Stimulated activated CD8-positive, alpha-beta memory T cell treated with anti-CD3 and anti-CD28 coated beads, Interleukin-7, amount 100 ng/mL, for 4 hours (primary cell): Measurements from ENCODE around the gene ZNF536.

ENCODE experiments used
- DNase-seq, 2 donors: peaks; one replicate each; pipeline ENCODE4 v3.0.0-alpha.2; 2020; ENCODE audit warnings: low read depth in 2 of 2

The ZNF536 gene

DNA sequence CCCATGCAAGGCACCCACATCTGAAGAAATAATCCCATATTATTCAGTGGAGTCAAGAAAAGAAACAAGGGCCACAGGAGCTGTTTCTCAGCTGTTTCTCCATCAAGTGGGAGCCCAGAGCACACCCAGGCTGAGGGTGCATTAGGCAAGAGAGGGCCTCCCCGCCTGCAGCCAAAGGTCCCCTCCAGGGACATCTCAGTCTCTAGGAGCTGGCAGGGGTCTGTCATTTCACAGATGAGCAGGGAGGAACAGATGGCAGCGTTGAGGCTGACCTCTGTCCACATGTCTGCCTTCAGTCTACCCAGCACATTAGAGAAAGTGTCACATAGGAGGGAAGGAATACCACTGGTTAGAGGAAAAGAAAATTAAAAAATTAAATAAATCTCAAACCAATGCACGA, 157.7 kb downstream of the ZNF536 start:
- no peak for DNase-seq

DNA sequence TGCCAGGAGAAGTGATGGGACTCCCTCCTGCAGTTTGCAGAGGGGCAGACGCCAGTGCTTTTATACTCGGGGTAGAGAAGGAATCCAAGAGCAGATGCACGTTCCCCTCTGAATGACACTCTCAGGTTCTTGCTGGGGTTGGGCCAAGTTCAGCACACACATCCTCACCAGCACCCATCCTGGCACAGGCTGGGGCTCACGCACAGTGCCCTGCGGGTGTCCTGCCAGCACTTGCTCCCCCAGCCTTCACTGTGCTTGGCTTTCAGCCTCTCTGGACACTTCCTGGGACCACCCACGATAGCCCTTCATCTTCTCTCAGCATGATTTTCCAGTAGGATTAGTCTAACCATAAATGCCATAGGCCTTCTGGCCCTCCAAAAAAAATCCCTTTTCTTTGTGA, 158.6 kb downstream of the ZNF536 start:
- no peak for DNase-seq

DNA sequence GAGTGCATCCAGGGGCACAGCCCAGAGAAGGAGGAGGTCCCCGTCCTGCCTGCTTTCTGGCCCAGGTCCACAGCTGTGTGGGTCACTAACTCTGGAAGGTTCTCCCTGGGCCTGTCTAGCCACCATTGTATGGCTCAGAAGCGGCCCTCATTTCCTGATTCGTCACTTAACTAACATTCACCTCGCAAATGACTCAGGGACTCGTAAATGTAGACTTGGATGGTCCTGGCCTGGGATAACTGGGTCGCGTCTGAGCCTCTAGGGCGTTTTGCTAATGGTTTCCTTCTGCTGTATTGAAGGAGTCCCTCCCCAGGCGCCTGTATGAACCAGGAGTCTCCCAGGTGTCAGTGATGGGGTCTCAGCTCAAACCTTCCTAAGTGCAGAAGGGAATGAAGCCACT, 162.8 kb downstream of the ZNF536 start:
- no peak for DNase-seq

DNA sequence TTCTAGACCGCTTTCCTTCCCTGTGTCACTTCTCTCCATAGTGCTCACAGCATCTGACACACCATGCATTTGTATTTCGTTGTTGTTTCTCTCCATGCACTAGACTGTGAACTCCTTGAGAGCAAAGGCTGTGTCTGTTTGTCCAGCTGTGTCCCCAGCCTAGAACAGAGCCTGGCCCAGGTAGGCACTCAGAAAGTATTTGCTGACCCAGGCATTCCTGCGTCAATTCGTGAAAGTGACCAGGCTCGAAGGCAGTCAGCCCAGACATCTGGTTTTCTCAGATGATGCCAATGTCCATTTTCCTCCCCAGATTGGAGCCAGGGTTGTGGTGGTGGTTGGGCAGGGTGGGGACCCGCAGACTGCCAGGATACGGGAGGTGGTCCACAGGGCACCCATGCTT, 164.8 kb downstream of the ZNF536 start:
- DNase-seq: no peak

DNA sequence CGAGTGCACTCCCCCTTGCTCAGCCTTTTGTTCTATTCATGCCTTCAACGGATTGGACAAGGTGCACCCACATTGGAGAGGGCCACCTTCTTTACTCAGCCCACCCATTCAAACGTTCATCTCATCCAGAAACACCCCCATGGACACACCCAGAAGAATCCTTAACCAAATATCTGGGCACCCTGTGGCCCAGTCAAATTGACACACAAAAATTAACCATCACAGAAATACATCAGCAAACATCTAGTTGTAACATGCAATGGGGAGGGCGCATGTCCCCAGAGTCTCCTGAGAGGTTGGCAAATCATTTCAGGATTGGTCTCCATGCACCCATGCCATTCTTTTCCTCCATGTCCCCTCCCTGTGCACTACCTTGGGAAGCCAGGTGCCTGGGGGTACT, 167.1 kb downstream of the ZNF536 start:
- DNase-seq: no peak

DNA sequence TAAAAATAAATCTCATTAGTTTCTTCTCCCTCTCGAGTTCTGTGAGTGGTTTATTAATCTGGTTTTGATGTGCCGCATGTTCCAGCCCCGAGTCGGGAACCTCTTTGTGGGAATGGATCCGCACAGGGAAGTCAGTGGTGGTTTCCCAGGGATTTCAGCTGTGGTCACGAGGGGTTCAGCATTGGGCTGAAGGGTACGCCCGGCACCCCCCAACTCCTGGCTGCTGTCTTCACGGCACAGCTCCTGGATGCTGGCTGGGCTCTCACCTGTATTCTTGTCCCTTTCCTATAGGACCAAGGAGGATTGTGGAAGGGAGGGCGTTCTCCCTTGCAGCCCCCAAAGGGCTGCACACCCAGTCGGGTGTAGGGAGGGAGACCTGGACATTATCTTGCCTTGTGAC, 167.8 kb downstream of the ZNF536 start:
- no peak for DNase-seq

DNA sequence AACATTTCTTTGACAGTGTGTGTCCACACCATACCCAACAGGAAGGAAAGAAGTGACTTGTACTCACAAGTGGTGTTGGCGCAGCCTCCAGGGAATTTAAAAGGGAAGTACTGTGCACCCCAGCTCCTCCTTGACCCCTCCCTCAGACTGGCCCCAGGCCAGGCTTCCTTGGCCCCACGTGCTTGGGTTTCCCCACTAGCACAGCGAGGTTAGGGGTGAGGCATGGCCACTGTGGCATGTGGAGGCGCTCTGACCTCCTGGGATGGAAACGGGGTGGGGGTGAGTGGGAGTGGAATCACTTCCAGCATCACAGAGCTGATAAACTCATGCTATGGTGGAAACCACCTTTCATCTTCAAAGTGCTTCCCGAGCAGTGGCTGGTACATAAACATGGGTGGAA, 168.6 kb downstream of the ZNF536 start:
- DNase-seq: no peak

DNA sequence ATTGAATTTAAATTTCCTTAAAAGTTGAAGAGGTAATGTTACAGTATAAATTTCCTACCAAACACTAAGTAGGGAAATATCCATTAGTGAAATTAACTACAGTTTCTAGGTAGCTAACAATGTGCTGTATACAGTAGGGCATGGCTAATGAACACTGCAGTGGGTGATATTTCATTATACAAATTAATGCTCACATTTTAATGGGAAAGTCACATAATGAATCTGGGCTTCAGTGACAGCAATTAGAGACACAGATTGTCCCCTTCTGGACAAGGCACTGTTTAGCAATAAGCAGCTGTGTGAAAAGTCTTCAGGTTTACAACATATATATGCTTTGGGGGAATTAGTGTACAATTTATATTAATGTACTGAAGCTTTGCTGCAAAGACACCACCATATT, 169.4 kb downstream of the ZNF536 start:
- DNase-seq: no peak

DNA sequence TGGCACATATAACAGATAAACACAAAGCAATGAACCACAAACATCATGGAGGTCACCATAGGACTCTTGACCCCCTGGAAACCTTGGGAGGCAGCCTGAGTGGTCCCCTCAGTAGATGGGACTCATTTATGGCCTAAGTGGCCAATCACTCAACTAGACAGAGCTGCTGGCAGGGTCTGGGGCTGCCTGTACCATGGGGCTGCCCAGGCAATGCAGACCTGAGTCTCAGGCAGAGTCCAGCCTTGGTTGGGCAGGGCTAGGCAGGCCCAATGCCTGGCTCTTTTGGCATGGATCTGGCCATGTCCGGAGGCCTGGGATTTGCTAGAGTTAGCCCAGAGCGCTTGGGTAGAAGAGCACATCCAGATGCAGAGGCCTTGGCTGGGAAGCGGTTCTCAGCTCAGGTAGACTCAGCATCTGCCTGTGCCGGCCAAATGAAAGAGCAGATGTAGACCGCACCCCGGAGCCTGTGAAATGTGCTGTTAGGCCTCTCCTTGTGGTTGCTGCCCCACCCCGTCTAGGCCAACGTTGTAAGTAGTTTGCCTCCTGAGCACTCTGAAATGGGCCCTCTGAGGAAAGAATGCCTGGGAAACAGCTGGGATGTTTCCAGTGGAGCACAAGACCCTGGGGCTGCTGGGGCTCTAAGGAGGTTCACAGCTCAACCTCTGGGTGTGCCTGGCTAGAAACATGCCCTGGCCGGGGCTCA, 171.2 kb downstream of the ZNF536 start:
- DNase-seq: no peak

DNA sequence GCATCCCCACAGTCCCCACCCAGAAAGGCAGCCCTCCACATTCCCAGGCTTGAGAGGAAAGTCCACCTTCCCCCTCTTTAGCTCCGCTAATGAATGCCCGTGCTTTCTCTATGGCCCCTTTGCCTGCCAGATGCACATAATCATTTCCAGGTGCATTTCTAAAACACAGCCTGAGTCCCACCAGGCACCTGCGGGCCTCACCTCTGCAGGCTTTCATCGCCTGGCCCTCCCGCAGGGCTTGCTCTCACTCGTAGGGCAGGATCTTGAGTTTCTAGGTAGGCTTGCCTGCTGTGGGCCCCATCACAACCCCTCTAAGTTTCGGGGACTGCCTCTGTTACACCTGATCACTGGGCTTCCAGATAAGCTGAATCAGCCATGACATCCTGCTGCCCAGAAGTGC, 173.6 kb downstream of the ZNF536 start:
- DNase-seq: no peak

DNA sequence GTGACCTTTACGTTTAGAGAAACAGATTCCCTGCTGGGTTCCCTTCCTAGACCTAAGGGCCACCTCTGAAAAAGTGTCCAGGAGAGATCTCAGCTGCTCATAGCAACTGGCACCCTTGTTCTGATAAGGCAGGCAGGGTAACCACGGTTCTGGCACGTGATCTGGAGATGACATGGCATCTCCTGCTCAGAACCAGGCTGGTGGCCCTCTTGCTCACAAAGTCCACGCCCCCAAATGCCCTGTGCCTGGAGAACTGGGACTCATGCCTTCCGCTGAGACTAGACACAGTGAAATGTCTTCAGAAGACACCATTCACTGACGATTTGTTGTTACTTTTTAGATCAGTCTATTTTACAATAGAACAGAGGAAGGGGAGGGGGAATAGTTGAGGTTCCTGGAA, 174.1 kb downstream of the ZNF536 start:
- DNase-seq: no peak

DNA sequence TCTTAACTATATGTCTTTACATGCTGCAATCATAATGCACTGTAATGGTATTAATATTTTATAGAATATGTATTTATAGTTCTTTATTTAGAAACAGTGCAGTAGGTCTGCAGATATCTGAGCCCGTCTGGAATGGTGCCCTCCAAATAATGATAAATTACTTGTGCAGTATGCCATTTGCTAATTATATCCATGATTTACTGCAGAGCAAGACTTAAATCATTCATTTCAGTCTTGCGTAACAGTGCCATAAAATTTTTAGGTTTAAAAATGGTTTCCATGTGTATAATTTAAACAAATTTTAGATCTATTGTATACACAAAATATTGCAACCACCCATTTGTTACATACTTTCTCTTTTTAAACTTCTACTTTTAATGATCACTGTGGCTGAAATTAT, 175.1 kb downstream of the ZNF536 start:
- DNase-seq: no peak

DNA sequence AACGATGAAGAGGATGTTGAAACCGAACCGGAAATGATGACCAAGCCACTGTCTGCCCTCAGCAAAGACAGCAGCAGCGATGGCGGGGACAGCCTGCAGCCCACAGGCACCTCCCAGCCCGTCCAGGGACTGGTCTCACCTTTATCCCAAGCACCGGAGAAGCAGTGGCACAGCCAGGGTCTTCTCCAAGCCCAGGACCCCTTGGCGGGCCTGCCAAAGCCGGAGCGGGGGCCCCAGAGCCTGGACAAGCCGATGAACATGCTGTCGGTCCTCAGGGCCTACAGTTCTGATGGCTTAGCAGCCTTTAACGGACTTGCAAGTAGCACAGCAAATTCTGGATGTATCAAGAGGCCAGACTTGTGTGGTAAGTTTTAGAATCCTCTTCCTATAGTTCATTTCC, 177.0 kb downstream of the ZNF536 start:
- DNase-seq: no peak

DNA sequence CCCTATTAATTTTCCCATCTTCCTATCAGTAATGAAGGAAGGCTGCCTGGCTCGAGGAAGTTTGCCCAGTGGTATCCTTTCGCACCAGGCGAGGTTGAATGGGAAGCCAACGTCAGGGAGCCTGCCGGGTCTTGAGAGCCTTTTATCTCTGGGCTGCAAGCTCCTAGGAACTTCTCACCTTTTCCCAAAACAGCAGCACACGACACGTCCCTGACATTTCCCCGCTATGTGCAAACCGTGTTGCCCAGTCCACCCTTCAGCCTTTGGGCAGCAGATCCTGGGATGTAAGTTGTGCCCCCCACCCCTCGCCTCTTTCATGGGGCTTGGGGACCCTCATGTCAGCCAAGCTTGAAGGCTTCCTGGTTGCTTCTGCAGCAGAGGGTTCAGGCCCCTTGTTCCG, 179.1 kb downstream of the ZNF536 start:
- no peak for DNase-seq

DNA sequence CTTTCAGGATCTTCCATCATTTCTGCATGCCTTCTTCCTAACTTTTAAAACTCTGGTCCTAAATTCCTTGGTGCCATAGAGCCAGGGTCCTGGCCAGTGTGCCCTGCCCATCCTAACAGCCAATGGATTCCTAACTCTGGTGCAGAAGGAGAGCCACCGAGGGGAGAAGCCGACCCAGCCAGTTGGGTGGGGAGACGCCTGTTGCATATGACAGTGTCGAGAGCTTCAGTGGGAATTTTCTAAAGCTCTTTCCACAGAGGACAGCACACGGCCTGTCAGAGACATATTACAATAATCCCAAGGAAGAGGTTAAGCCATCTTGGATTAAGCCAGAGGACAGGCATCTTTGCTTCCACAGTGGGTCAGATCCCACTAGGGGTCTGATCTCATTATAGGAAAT, 180.4 kb downstream of the ZNF536 start:
- DNase-seq: no peak

DNA sequence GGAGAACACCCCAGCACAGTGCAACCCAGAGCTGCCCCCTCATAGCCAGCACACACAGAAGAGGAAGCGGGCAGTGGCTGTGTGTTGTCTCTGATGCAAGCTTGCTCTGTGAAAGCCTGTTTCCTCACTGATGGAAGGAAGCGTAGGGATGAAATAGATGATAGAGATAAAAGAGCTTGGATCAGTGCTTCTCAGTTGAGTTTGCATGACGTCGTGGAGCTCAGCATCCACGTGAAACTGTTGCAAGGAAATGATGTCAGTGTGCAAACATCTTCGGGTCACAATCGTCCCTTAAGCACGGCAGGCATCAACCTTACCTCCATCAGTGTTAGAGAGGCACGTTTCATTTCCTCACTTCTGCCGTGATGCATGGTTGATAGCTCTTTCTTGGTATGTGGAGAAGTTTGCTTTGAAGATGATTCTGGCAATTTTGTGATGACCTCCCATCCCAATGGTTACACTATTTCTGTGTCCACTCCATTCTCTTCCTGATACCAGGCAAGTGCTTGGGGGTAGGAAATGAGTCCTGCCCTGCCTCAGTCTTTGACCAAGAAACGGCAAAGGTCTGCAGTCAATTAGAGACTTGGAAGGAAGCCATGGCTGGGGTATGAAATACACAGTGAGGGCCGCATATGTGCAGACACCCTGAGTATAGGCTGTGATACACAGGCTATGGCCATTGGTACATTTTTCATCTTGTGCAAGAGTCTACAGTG, 183.0 kb downstream of the ZNF536 start:
- DNase-seq: no peak

DNA sequence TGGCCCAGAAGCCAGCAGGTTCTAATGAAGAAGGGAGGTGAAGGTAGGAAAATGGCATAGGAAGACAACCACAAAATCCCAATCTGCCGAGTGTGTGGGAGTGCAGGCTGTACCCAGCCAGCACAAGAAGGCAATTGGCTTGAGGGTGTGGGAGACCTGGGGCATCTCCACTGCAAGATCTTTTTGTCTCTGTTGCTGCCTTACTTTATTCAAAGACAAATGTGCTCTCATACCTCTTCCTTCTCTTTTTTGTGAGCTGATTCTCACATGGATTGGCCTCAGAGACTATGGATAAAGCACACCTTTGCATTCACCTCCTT, 183.6 kb downstream of the ZNF536 start:
- no peak for DNase-seq

DNA sequence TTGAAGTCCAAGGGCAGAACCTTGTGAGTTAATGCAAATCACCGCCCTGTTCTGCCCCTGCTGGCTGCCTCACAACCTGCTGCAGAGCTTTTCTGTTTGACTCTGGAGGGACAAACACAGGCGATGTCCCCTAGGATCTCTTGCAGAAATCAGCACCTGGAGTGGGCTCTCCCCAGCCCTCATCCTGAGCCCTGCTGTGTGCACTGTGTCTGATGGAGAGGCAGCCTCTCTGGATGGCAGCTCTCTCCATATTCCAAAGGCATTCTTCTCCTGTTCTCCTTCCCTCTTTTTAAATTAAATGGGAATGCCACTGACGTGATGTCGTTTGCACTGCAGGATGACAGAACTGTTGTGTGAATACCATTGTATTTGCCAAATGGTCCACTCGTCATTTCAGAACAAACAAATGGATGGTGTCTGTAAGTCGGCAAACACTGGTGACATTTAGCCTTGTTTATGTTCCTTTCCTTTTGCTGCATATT, 184.1 kb downstream of the ZNF536 start:
- DNase-seq: no peak

DNA sequence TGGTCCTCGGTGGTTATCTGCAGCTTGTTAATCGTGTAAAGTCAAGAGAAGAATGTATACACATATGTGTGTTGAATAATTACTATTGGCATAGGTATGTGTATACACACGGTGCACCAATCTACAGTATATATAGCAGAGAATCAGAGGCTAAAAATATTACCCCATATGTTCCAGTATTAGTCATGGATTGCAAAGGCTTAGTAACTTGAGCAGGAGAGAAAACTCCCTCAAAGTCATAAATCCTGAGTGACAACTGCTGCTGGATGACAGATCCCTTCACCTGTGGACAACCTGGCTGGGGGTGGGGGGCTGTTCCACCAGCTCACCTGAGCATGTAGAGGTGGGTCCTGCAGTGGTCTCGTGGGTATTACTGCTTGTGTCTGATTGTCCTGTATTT, 185.0 kb downstream of the ZNF536 start:
- no peak for DNase-seq

DNA sequence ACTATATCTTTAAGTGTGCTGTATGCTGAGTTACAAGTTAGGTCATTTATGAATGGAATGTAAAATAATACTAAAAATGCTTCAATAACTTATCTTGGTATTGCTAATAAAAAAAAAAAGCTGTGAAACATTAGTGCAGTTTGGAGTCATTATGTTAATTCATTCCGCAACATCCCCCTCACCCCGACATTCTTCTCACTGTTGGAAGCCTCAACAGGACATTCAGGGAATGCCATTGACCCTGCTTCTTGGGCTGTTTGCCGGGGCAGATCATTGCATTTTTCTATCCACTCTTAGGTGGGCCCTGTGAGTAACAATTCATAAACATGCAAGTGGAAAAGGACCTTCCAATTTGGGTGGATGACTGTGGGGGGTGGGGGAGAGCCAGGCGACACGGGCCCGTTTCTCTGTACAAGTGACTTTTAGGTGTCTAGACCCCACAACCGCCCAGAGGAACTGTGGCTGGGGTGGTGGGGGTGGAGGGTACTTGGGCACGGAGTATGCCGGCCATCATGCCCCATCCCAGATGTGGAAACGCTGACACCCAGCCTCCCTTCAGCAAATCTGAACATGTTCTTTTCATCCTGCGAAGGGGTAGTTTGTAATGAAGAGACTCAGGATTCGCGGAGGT, 185.9 kb downstream of the ZNF536 start:
- DNase-seq: no peak

DNA sequence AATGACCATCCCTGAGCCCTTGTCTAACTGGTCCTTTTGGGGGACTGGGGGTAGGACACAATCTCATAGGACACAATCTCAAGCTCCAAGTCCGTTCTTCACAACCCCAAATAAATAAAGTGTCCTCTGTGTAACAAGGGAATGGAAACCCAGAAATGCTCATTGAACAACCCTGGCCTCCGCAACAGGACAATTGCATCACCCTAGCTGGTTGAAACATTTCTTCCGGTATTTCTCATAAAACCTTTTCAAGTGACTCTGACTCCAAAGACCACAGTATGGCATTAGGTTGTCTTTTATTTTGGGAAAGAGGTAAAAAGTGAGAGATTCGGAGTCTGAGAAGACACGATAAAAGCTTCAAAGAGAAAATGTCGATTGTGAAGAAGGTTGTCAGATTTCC, 186.6 kb downstream of the ZNF536 start:
- DNase-seq: no peak

DNA sequence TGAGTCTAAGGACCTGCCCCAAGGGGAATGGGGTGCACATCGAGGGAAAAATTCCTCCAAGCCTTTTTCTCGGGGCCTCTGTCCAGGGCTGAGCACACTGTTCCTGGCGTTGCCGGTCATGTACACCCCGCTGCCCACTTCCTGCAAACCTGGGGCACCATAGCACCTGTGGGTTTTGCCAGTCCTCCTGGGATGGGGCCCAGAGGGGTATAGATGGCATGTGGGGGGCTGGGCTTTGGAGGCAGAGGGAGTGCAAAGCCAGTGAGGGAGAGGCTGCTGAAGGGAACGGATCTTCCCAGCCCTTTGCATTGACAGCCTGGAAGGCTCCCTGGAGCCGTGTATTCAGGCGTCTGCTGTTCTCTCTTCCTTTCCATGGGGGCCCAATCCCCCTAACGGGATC, 187.3 kb downstream of the ZNF536 start:
- DNase-seq: no peak

DNA sequence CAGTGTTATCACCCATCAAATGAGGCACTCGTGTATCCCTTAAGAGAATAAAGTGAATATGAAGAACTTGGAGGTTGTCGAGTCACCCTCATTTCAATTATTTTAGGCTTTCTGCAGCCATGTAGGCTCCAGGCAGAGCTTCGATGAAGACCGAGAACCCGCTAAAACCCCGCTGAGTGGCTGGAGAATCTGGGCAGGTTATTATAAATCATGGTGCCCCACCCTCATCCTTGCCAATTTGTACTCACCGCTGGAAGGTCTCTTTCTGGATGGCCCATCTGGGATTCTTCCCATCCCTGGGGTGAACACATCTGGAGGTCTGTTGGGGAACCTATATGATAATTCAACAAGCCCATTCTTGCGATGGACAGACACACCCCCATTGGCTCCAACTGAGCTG, 190.8 kb downstream of the ZNF536 start:
- DNase-seq: no peak
